Stimulated activated naive CD8-positive, alpha-beta T cell treated with anti-CD3 and anti-CD28 coated beads, Interleukin-15, Interleukin-2, amounts not matched to agents 100 U/mL and 50 U/mL, for 24 hours (primary cell): ENCODE results near the gene TMEM260.
"Not testable (repeated sequence)": the region's sequence is repeated elsewhere in the genome, so short reads cannot be mapped to it uniquely, and the experiment has no call there.

Experiments
- ATAC-seq: fragments of 150-1000 bp; cut with Tn5 transposase; one replicate; pipeline ENCODE4 v1.10.0; 2021
- DNase-seq: peaks from one replicate; pipeline ENCODE4 v3.0.0; 2021

The TMEM260 gene

DNA sequence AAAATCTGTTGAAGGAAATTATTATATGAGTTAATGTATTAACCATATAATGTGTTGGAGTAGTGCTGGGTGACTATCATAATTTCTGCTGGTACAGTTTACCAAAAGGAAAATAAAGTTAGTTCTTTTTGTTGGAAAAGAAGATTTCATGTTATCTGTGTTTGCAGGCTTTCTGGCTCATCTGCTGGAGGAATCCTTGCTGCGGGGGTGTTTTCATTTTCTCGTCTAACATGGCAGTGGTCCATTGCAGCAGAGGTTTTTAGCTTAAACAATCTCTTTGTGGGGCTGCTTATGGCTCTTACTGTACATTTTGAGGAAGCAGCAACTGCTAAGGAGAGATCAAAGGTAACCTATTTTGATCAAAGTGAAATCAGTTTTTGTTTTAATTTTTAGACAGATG is 24.1 kb downstream of the TMEM260 start:
- DNase-seq (no peak), ATAC-seq (no peak)

DNA sequence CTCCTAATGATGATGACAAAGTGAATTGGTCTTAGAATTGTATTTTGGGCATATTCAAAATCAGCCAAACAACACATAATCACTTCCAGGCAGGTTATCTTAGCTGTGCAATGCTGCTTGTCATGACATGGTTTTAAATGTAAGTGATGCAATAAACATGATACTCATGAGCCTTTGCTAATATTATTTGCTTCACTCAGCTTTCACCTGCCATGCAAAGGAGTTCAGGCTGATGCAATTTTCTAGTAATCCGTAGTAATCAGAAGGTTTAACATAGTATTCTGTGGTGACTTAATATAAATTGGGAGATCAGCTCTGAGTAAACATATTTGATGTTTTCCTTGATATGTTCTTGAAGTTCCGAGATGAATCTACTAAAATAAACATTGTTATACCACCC is 29.1 kb downstream of the TMEM260 start:
- DNase-seq (no peak), ATAC-seq (no peak)

DNA sequence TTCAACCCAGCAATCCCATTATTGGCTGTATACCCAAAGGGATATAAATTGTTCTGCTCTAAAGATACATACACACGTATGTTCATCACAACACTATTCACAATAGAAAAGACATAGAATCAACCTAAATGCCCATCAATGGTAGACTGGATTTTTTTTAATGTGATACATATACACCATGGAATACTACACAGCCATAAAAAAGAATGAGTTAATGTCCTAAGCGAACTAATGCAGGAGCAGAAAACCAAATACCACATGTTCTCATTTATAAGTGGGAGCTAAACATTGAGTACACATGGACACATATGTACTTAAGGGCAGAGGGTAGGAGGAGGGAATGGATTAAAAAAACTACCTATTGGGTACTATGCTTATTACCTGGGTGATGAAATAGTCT is 32.1 kb downstream of the TMEM260 start:
- not testable (repeated sequence) for DNase-seq, ATAC-seq

DNA sequence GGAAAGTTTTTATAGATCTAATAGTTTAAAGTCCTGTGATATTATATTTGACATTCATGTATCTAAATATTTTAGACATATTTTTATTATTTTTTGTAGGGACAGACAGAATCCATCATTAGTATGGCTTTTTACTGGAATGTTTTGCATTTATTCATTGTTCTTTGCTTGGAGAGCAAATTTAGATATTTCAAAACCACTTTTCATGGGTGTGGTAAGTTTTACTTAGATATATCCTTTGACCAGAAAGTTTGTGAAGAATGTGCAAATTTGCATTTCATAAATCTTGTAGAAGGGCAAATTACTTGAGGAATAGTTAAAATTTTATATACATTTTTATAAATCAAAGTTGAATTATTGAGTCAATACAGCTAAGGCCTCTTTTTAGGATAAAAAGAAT is 37.5 kb downstream of the TMEM260 start:
- no peak for ATAC-seq
- DNase-seq, result no peak

DNA sequence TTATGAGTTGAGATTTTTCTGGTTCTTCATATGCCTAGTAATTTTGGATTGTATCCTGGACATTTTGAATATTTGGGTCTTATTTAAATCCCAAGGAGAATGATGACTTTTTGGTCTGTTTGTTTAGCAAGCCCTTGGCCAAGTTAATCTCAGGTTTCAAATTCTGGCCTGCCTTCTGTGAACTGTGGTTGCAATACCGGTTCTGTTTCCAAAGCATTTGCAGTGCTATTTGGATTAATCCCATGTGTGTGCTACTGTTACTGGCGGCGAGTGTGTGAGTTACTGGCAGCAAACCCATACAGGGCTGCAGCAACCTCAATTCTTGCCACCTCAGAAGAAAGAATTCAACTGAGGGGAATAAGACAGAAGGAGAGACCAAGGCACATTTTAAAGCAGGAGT is 51.1 kb downstream of the TMEM260 start:
- DNase-seq (no peak), ATAC-seq (no peak)

DNA sequence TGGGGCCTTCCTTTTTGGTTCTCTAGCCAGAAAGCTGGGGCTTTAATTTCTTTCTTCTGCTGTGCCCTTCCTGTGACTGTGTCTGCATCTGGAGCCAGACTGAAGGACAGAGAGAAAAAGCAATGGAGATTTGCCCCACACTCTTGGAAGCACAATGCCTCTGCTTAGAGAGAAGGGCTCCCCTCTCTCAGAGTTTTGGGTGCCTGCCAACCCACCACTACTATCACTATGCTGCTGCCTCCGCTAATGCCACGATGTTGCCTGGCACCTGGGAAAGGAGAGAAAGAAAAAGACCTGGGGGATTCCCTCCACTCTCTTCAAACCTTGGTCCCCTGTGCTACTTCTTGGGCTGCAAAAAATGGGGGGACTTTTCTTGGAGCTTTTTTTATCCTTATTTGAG is 52.6 kb downstream of the TMEM260 start:
- no peak for DNase-seq
- ATAC-seq, result no peak

DNA sequence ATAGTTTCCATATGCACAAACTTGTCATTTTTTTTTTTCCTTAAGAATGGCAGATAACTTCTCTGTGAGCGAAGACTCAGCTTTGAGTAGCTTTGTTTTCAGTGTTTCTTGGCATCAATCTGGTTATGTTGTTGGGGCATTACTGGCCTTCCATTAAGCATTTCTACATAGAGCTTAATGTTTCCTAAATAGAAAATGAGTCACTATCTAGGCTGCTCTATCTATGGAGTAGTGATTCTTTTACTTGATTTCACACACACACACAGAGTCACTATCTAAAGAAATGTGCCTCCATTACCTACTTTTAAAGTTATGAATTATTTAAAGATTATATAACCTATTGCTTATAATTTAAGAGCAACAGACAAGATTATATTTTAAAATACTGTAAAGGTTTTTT is 53.9 kb downstream of the TMEM260 start:
- ATAC-seq, result no peak
- no peak for DNase-seq

DNA sequence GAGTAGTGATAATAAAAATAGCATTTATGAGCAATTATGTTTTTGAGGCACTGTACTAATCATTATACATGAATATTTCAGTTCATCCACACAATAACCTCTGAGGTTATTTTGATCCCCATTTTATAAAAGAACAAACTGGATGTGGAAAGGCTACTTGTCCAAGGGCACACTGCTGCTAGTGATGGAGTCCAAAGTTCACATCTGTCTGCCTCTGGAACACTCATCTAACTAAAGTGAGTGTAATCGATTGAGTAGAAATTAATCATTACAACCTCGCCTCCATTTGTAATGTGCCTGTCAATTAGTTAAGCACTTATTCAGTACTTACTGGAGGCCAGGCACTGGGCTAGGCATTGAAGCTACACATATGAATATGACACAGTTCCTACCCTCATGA is 55.4 kb downstream of the TMEM260 start:
- no peak for DNase-seq
- no peak for ATAC-seq

DNA sequence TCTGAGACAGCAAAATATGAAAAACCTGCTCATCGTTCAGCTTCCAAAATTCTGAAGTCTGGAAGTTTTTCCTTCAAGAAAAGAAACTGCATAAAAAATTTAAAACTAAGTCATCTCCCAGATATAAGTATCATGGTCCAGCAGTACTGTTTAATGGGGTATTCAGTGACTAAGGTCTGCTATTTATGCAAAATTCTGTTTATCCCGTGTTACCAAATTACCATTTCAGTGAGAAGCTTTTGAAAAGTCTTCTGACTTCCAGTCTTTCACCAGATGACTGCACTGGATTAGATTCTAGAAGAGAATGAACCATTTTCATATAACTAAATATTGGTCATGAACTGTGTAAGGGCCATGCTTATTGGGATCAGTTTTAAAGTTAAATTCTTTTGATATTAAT is 67.9 kb downstream of the TMEM260 start:
- no peak for ATAC-seq
- no peak for DNase-seq

DNA sequence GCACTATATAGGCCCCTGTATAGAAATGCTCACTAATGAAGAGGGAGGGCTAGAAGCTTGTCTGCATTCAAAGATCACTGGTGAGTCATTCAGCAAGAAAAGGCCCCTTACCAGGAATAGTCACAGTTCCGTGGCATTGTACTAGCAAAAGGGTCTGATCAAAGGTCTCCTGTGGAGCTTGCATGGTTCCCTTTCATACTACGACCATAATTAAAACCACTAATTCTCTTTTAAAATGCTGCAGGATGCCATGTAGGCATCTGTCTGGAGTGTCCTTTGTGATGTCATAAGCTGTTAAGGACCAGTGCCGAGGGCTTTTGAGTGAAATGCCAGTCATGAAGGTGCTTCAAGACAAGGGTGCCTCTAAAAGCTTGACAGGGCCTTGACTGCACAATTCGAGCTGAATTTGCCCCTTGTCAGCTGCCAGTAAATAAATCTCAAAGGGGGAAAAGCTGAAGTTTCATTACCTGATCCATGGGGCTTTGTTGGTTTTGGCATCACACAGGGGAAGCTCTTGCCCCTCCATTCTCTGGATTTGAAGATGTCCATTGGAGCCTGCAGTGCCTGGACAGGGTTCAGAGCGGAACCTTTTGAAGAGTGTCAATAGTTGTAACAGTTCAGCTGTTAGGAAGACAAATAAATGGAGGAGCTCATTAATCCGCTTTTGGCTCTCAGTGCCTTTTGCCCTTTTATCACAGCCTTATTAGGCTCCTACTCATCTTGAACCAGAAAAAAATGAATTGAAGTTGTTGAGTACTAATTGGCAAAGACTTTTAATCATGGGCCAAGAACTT is 69.1 kb downstream of the TMEM260 start:
- ATAC-seq, result no peak
- DNase-seq, result no peak

DNA sequence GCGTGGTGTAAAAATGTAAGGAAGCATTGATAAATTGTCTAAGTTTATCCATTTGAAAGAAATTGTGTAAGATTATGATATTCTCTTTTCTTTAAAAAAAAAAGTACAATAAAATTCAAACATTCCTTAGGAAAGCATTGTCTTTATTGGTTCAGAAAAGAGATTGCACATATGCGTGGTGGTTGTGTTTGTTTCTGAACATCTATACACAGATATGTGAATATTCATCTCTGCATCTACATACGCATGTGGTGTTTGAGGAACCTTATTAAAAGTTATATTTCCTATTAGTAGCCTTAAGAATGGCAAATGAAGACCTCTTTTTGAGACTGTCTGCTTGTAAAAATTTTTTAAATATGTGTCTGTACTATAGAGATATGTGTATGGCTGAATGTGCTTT is 69.8 kb downstream of the TMEM260 start:
- DNase-seq (no peak), ATAC-seq (no peak)

DNA sequence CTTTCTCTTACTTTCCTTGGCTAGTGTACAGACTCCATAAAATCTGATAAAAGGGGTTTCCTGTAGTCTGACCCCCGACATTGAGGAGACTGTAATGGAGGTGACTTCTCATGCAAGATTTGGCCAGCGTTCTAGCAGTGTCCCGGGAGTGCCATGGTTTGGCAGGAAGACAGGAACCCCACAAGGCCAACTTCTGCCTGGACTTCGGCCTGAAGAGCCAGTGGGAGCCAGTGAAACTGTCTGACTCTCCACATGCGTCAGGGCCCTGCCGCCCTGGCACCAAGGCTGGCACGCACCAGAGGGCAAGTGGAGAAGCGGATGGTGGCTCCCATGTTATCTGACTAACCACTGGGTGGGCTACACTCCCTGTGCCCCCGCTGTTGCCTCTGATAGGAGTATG is 70.5 kb downstream of the TMEM260 start:
- ATAC-seq (no peak), DNase-seq (no peak)

DNA sequence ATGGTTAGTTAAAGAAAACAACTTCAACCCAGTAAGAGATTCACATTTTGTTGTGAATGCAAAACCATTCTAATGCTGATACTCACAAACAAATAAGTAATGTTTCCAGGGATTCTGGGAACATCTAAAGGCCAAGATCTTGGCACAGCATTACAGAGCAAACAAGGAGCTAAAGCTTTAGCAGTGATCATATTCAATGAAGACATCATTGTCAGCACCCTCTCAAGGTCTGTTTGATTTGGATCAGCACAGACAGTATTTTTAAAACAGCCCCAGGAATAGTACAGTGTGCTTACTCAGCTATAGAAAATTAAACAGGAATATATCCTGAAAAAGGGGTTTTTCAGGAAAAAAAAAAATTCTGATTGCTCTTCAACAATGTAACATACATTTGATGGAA is 71.4 kb downstream of the TMEM260 start:
- ATAC-seq (no peak), DNase-seq (no peak)

DNA sequence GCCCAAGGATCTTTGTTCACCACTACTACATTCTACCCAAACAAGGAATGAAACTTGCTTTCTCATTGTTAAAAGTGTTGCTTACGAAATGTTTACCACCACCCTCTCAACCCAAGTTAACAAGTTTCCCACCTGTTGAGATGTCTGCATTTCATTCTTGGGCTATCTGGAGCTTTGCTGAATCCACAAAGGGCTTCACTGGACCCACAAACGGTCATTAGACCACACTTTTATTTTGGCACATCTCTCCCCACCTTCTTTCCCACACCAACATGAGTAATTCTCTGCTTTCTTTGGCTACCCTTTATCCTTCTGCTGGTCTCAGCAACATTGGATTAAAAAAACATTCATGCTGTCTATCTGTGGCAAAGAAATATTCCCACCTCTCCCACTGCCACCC is 78.0 kb downstream of the TMEM260 start:
- no peak for DNase-seq
- ATAC-seq, result no peak

DNA sequence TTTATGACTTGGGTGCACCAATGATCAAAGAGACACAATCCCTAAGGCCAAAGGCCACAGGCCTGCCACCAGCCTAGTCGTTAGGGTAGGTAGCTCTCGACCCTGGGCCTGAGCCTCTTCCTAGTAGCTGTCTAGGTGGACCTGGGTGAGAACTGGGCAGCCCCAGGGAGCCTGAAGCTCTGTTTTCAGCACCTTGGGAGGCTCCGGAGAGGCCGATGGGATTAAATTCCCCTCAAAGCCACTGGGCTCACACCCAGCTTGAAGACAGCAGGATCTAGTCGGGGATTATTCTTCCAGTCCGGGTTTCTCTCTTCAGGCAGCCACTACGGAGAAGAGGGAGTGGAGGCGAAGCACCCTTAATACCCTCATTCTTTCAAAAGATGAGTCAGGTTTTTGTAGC is 79.8 kb downstream of the TMEM260 start:
- ATAC-seq (no peak), DNase-seq (no peak)

DNA sequence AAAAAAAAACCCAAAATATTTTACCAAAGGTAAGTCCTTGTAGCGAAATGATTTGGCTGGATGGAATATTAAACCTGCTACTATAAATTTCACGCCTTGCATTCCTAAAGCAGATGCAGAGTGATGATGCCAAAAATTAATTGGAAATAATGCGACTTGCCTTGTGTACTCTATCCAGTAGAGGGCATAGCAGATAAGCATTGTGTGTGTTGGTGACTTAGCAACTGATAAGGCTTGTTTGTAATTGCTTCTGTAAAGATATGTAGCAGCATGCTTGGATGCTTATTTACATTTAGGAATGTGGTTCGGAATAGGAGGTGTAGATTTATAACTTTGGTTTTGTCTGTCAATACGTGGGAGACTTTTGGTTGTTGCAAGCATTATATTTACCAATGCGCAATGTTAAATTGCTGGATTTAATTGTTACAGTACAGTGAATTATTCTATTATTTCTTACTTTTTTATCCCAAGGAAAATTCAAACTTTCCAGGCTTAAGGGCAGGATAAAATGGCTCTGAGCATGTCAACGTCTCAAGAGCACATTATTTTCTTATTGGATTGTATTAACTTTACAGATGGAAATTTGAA is 80.5 kb downstream of the TMEM260 start:
- no peak for ATAC-seq
- no peak for DNase-seq

DNA sequence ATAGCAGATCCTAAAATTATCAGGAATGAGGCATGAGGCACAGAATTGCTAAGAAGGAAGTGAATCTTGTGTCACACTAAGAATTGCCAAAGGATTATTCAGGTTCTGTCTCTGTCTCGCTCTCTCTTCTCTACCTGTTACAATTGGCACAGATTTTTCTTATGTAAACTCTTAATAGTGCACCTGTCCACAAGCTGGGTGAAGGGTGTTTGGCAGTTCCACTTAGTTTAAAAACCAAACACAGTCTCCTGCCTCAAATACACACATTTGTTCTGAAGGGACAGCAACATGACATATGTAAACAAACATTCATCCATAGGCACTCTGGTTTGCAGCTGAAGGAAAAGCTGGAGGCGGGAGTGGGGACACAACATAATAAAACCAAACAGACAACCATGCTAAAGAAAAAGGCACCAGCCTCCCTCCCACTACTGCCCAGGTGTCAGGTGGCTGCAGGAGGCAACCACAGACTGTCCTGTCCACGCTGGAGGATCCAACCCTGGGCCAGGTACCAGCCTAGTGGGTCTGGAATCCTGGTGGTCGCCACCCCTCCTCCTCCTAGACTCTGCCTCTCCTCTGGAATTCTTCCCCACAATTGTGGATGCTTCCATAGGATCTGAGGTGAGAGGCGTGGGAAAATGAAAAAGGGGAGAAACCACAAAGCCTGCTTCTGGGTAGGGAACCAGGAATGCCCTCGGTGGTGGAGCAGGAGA is 81.2 kb downstream of the TMEM260 start:
- no peak for ATAC-seq

DNA sequence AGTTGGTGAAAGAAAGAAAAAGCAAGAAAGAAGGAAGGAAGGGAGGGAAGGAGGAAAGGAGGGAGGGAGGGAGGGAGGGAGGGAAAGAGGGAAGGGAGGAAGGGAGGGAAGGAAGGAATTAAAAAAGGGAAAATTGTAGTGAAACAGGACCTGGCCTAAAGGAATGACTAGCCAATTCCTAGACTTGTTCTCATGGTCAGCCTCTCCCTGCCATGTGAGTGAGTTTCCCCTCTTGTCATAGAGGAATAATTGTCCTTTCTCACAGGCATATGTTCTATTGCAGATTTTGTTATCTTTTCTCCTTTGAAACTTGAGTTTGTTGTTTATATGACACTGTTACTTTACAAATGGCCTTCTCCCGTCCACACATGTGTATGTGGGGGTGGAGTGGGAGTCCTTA is 81.9 kb downstream of the TMEM260 start:
- ATAC-seq (no peak), DNase-seq (no peak)

More for the DNA sequence above, 81.2 kb downstream of the TMEM260 start:
- DNase-seq, result no peak

DNA sequence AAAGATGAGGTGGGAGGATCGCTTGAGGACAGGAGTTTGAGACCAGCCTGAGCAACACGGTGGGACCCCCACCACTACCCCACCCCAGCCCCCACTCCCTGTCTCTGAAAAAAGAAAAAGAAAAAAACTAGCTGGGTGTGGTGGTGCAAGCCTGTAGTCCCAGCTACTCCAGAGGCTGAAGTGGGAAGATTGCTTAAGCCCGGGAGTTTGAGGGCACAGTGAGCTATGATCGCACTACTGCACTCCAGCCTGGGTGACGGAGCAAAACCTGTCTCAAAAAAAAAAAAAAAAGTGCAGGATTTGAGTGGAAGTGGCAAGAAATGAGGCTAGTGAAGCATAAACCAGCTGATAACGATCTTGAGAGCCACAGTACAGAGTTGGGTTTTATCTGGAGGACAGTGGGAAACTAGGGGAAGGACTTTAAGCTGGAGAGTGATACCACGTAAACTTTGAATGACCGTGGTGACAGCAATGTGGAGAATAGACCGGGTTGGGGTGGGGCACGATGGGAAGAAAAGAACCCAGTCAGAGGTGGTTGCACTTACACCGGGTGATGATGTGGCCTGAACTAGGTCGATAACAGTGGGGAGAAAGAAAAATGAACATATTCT is 85.3 kb downstream of the TMEM260 start:
- ATAC-seq, result no peak

DNA sequence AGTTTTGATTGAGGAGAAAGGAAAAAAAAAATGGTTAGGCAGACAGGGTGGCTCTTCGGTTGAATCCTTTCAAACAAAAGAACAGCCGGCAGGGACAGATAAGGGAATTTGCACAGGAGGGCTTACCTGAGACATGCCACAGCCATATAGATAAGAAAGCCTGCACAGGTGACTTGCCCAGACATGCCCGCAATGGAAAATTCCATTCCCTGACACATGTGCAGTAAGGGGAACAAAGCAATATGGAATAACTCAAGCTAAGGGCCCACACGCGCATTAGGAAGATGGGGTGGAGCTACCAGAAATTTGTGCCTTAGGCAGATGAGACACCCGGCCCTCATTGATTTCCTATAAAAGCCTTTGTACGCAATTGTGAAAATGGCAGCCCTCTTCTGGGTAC is 86.7 kb downstream of the TMEM260 start:
- ATAC-seq, result no peak
- DNase-seq, result no peak

More for the DNA sequence above, 85.3 kb downstream of the TMEM260 start:
- DNase-seq, result no peak

DNA sequence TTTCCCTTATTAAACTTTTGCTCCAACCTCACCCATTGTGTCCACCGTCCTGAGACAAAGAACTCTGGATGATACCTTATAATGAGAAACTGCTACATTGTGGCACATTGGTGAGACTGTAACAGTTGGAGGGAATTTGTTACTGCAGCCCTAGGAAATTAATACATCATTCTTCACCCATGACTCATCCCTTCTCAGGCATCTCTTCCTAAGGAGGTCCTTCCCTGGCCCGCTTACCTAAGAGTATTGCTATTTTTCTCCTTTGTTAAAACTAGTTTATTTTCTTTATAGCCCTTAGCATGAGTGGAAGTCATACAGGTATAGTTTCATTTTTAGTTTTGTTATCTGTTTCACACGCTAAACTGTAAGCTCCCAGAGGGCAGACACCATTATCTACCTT is 87.1 kb downstream of the TMEM260 start:
- DNase-seq (no peak), ATAC-seq (no peak)

DNA sequence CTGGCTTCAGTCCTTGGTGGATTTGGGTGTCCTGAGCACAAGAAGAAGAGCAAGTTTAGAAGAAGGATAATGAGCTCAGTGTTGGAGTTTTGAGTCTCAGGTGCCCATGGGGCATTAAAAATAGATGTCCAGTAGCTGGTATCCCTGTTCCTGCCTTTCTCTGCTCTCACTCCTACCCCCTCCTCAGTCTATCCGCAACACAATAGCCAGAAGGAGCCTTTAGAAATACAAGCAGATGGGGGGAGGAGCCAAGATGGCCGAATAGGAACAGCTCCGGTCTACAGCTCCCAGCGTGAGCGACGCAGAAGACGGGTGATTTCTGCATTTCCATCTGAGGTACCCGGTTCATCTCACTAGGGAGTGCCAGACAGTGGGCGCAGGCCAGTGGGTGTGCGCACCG is 87.7 kb downstream of the TMEM260 start:
- DNase-seq, ATAC-seq: not testable (repeated sequence)

DNA sequence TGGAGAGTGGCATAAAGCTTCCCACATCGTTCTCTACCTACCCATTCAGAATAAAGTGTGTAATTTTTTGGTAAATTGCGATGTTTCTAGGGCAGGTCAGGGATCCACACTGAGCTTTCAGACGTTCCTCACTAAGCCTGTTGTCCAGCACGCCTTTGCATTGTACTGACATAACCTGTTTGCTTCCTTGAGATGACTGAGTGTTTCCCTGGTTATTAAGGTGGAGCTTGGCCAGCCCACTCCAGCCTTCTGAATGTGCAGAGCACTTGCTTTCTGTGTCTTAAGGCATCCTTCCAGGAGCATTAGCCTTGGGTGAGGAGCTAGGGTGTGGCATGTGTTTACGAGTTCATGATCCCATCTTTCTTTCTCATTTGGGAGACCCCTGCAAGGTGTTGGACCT is 96.4 kb downstream of the TMEM260 start:
- DNase-seq (no peak), ATAC-seq (no peak)
